ENCODE measurements around the gene EXO1. TPM values are rescaled to one million over a fixed set of nuclear protein-coding genes. Genes with fewer than 3 reads are reported as not detected.

EXO1 gene
- total RNA-seq, 1 donor from 2014 or later, result 4.2 TPM

- Histone ChIP-seq H3K27me3 (ENCODE audit: control insufficient read depth in 3 of 3, insufficient read depth in 3 of 3, low read length in 3 of 3) (no peaks in the 10 kb centered on the region), H3K4me3 (ENCODE audit: low read length in 3 of 3) (no peak overlapping the region), H3K9ac (ENCODE audit: low read depth in 1 of 3, low read length in 3 of 3) (no peak overlapping the region), H3K27ac (ENCODE audit: low read depth, low read length) (no peak overlapping the region), H3K4me1 (ENCODE audit: control insufficient read depth in 3 of 3, insufficient read depth in 3 of 3, low read length in 3 of 3) (no peaks in the 10 kb centered on the region), H3K36me3 (ENCODE audit: control insufficient read depth in 3 of 3, insufficient read depth in 3 of 3, low read length in 3 of 3) (no peaks in the 10 kb centered on the region), H3K9me3 (ENCODE audit: control insufficient read depth in 3 of 3, low read length in 3 of 3) (no peaks in the 10 kb centered on the region)
Measured at GRCh38 chr1:241834733-241835377, 13.1 kb upstream of the EXO1 start.

DNA sequence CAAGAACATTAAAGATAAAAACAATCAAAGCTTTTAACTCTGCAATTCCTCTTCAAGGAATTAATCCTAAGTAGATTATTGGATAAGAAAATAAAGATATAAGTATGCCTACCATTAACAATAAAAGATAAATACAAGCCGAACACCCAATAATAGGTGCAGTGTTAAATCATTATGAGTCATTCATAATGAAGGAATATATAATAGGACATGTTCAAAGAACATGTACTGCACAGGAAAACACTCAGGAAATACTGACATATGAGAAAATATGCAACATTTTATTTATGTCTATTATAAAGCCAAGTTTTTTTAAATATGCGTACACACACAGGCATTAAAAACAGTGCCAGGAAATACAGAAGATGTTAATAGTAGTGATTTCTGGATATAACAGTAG is 11.1 kb upstream of the EXO1 start:
- Histone ChIP-seq H3K4me3 (ENCODE audit: low read length in 3 of 3) (no peak overlapping the region), H3K4me1 (ENCODE audit: control insufficient read depth in 3 of 3, insufficient read depth in 3 of 3, low read length in 3 of 3) (peaks cover 0 to 2% (median 0%) of the 10 kb centered on the region in 3 donors), H3K27ac (ENCODE audit: low read depth, low read length) (no peak overlapping the region), H3K27me3 (ENCODE audit: control insufficient read depth in 3 of 3, insufficient read depth in 3 of 3, low read length in 3 of 3) (no peaks in the 10 kb centered on the region), H3K36me3 (ENCODE audit: control insufficient read depth in 3 of 3, insufficient read depth in 3 of 3, low read length in 3 of 3) (no peaks in the 10 kb centered on the region), H3K9me3 (ENCODE audit: control insufficient read depth in 3 of 3, low read length in 3 of 3) (no peaks in the 10 kb centered on the region), H3K9ac (ENCODE audit: low read depth in 1 of 3, low read length in 3 of 3) (no peak overlapping the region)

GRCh38 chr1:241837416-241837815 is 10.6 kb upstream of the EXO1 start:
- Histone ChIP-seq H3K9me3 (ENCODE audit: control insufficient read depth in 3 of 3, low read length in 3 of 3) (no peaks in the 10 kb centered on the region), H3K27ac (ENCODE audit: low read depth, low read length) (no peak overlapping the region), H3K36me3 (ENCODE audit: control insufficient read depth in 3 of 3, insufficient read depth in 3 of 3, low read length in 3 of 3) (no peaks in the 10 kb centered on the region), H3K4me3 (ENCODE audit: low read length in 3 of 3) (no peak overlapping the region), H3K4me1 (ENCODE audit: control insufficient read depth in 3 of 3, insufficient read depth in 3 of 3, low read length in 3 of 3) (peaks cover 0 to 3% (median 0%) of the 10 kb centered on the region in 3 donors), H3K9ac (ENCODE audit: low read depth in 1 of 3, low read length in 3 of 3) (no peak overlapping the region), H3K27me3 (ENCODE audit: control insufficient read depth in 3 of 3, insufficient read depth in 3 of 3, low read length in 3 of 3) (no peaks in the 10 kb centered on the region)

- Histone ChIP-seq H3K9me3 (ENCODE audit: control insufficient read depth in 3 of 3, low read length in 3 of 3) (no peaks in the 10 kb centered on the region), H3K9ac (ENCODE audit: low read depth in 1 of 3, low read length in 3 of 3) (no peak overlapping the region), H3K27me3 (ENCODE audit: control insufficient read depth in 3 of 3, insufficient read depth in 3 of 3, low read length in 3 of 3) (no peaks in the 10 kb centered on the region), H3K36me3 (ENCODE audit: control insufficient read depth in 3 of 3, insufficient read depth in 3 of 3, low read length in 3 of 3) (no peaks in the 10 kb centered on the region), H3K27ac (ENCODE audit: low read depth, low read length) (no peak overlapping the region), H3K4me3 (ENCODE audit: low read length in 3 of 3) (no peak overlapping the region), H3K4me1 (ENCODE audit: control insufficient read depth in 3 of 3, insufficient read depth in 3 of 3, low read length in 3 of 3) (peaks cover 0 to 3% (median 0%) of the 10 kb centered on the region in 3 donors)
Measured at GRCh38 chr1:241837901-241838300, 10.1 kb upstream of the EXO1 start.

DNA sequence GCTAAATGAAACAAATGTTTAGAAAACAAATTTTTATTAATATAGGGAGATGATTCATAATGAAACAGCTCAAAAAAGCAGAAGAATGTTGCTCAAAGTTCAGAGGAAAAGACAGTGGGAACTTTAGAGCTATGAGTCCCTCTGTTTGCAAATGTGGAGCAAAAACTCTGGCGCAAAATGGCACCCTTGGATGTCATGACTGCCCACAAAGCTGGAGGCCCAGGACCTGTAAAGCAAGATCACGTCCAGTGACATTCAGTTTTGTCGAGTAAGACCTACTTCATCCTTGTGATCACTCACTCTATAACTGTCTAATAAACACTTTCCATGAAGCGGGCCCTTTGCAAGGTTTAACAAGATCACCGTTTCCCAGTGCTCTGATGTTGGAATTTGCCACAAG is 9.1 kb upstream of the EXO1 start:
- H3K27me3 ChIP-seq (ENCODE audit: control insufficient read depth in 3 of 3, insufficient read depth in 3 of 3, low read length in 3 of 3), result no peaks in the 10 kb centered on the region
- H3K4me3 ChIP-seq (ENCODE audit: low read length in 3 of 3), result no peak overlapping the region
- no peaks in the 10 kb centered on the region for H3K9me3 ChIP-seq (ENCODE audit: control insufficient read depth in 3 of 3, low read length in 3 of 3)
- peaks cover 0 to 3% (median 0%) of the 10 kb centered on the region in 3 donors for H3K4me1 ChIP-seq (ENCODE audit: control insufficient read depth in 3 of 3, insufficient read depth in 3 of 3, low read length in 3 of 3)
- no peak overlapping the region for H3K9ac ChIP-seq (ENCODE audit: low read depth in 1 of 3, low read length in 3 of 3)
- H3K27ac ChIP-seq (ENCODE audit: low read depth, low read length), result no peak overlapping the region
- H3K36me3 ChIP-seq (ENCODE audit: control insufficient read depth in 3 of 3, insufficient read depth in 3 of 3, low read length in 3 of 3), result no peaks in the 10 kb centered on the region

DNA sequence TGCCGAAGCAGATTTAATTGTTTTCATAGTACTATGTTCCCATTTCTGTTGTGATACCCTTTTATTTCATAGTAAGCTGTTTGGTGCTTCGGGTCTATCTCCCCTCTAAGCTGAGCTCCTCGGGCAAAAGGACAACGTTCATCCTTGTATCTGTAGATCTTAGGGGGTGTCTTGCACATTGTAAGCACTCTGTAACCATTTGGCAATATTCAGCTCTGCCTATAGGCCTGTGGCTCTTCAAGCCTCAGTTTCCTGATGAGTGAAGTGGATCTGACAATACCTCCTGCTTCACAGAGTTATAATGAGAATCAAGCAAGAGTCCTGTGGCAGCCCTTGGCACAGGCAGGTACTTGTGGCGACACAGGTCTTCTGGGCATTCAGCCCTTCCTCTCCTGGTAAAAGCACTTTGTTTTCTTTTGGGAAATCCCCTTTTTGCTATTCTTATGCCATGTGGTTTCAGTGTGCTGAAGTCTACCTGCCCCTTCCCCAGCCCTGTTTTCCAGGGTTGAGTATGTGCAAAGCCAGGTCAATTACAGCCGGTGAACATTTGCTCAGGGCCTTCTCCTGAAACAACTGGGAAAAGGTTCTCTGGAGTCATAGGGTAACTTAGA is 8.5 kb upstream of the EXO1 start:
- H3K9me3 ChIP-seq (ENCODE audit: control insufficient read depth in 3 of 3, low read length in 3 of 3), result no peaks in the 10 kb centered on the region
- peaks cover 0 to 3% (median 0%) of the 10 kb centered on the region in 3 donors for H3K4me1 ChIP-seq (ENCODE audit: control insufficient read depth in 3 of 3, insufficient read depth in 3 of 3, low read length in 3 of 3)
- no peak overlapping the region for H3K4me3 ChIP-seq (ENCODE audit: low read length in 3 of 3)
- H3K27me3 ChIP-seq (ENCODE audit: control insufficient read depth in 3 of 3, insufficient read depth in 3 of 3, low read length in 3 of 3), result no peaks in the 10 kb centered on the region
- no peak overlapping the region for H3K27ac ChIP-seq (ENCODE audit: low read depth, low read length)
- no peaks in the 10 kb centered on the region for H3K36me3 ChIP-seq (ENCODE audit: control insufficient read depth in 3 of 3, insufficient read depth in 3 of 3, low read length in 3 of 3)
- H3K9ac ChIP-seq (ENCODE audit: low read depth in 1 of 3, low read length in 3 of 3), result no peak overlapping the region

- H3K4me3 ChIP-seq (ENCODE audit: low read length in 3 of 3), result no peak overlapping the region
- no peaks in the 10 kb centered on the region for H3K9me3 ChIP-seq (ENCODE audit: control insufficient read depth in 3 of 3, low read length in 3 of 3)
- no peaks in the 10 kb centered on the region for H3K36me3 ChIP-seq (ENCODE audit: control insufficient read depth in 3 of 3, insufficient read depth in 3 of 3, low read length in 3 of 3)
Measured at GRCh38 chr1:241840164-241840563, 7.8 kb upstream of the EXO1 start.

DNA sequence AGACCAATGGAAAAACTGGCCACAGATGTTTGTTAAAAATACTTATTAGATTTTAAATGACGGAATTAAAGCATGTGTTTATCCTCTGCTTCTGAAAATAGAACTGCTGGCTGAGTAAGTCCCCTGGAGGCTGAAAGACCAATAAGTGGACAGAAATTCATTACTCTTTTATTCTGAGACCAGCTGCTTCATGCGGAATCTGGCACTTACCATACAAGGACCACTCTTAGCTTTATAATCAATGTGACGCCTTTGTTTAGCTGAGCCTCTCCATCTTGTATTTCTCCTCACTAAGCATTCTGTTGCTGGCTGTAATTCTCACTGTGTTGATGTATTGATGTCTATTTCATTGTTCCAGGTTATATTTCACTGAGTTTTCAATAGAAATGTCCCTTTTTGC is 6.3 kb upstream of the EXO1 start:
- no peak overlapping the region for H3K9ac ChIP-seq (ENCODE audit: low read depth in 1 of 3, low read length in 3 of 3)
- no peaks in the 10 kb centered on the region for H3K36me3 ChIP-seq (ENCODE audit: control insufficient read depth in 3 of 3, insufficient read depth in 3 of 3, low read length in 3 of 3)
- no peaks in the 10 kb centered on the region for H3K9me3 ChIP-seq (ENCODE audit: control insufficient read depth in 3 of 3, low read length in 3 of 3)
- peaks cover 0 to 3% (median 0%) of the 10 kb centered on the region in 3 donors for H3K4me1 ChIP-seq (ENCODE audit: control insufficient read depth in 3 of 3, insufficient read depth in 3 of 3, low read length in 3 of 3)
- no peaks in the 10 kb centered on the region for H3K27me3 ChIP-seq (ENCODE audit: control insufficient read depth in 3 of 3, insufficient read depth in 3 of 3, low read length in 3 of 3)
- H3K27ac ChIP-seq (ENCODE audit: low read depth, low read length), result no peak overlapping the region
- no peak overlapping the region for H3K4me3 ChIP-seq (ENCODE audit: low read length in 3 of 3)

More at GRCh38 chr1:241840164-241840563, 7.8 kb upstream of the EXO1 start:
- peaks cover 0 to 3% (median 0%) of the 10 kb centered on the region in 3 donors for H3K4me1 ChIP-seq (ENCODE audit: control insufficient read depth in 3 of 3, insufficient read depth in 3 of 3, low read length in 3 of 3)
- H3K27ac ChIP-seq (ENCODE audit: low read depth, low read length), result no peak overlapping the region
- H3K27me3 ChIP-seq (ENCODE audit: control insufficient read depth in 3 of 3, insufficient read depth in 3 of 3, low read length in 3 of 3), result no peaks in the 10 kb centered on the region
- H3K9ac ChIP-seq (ENCODE audit: low read depth in 1 of 3, low read length in 3 of 3), result no peak overlapping the region

- peaks cover 0 to 9% (median 0%) of the 10 kb centered on the region in 3 donors for H3K4me1 ChIP-seq (ENCODE audit: control insufficient read depth in 3 of 3, insufficient read depth in 3 of 3, low read length in 3 of 3)
- H3K4me3 ChIP-seq (ENCODE audit: low read length in 3 of 3), result no peak overlapping the region
- H3K36me3 ChIP-seq (ENCODE audit: control insufficient read depth in 3 of 3, insufficient read depth in 3 of 3, low read length in 3 of 3), result no peaks in the 10 kb centered on the region
- H3K9ac ChIP-seq (ENCODE audit: low read depth in 1 of 3, low read length in 3 of 3), result no peak overlapping the region
- no peaks in the 10 kb centered on the region for H3K9me3 ChIP-seq (ENCODE audit: control insufficient read depth in 3 of 3, low read length in 3 of 3)
- no peaks in the 10 kb centered on the region for H3K27me3 ChIP-seq (ENCODE audit: control insufficient read depth in 3 of 3, insufficient read depth in 3 of 3, low read length in 3 of 3)
- peak overlapping the region; percentile 21 for H3K27ac ChIP-seq (ENCODE audit: low read depth, low read length)
Measured at GRCh38 chr1:241842565-241842964, 5.4 kb upstream of the EXO1 start.

- H3K36me3 ChIP-seq (ENCODE audit: control insufficient read depth in 3 of 3, insufficient read depth in 3 of 3, low read length in 3 of 3), result no peaks in the 10 kb centered on the region
Measured at GRCh38 chr1:241844593-241844992, 3.4 kb upstream of the EXO1 start.

More at GRCh38 chr1:241844593-241844992, 3.4 kb upstream of the EXO1 start:
- Histone ChIP-seq H3K27ac (ENCODE audit: low read depth, low read length) (no peak overlapping the region), H3K4me1 (ENCODE audit: control insufficient read depth in 3 of 3, insufficient read depth in 3 of 3, low read length in 3 of 3) (peaks cover 7 to 16% (median 8%) of the 10 kb centered on the region in 3 donors), H3K27me3 (ENCODE audit: control insufficient read depth in 3 of 3, insufficient read depth in 3 of 3, low read length in 3 of 3) (no peaks in the 10 kb centered on the region), H3K9me3 (ENCODE audit: control insufficient read depth in 3 of 3, low read length in 3 of 3) (no peaks in the 10 kb centered on the region), H3K4me3 (ENCODE audit: low read length in 3 of 3) (no peak overlapping the region), H3K9ac (ENCODE audit: low read depth in 1 of 3, low read length in 3 of 3) (no peak overlapping the region)

All from skeletal muscle tissue (tissue), 4 donors.